Measurements from ENCODE around the gene ABHD17A.

The ABHD17A gene

DNA sequence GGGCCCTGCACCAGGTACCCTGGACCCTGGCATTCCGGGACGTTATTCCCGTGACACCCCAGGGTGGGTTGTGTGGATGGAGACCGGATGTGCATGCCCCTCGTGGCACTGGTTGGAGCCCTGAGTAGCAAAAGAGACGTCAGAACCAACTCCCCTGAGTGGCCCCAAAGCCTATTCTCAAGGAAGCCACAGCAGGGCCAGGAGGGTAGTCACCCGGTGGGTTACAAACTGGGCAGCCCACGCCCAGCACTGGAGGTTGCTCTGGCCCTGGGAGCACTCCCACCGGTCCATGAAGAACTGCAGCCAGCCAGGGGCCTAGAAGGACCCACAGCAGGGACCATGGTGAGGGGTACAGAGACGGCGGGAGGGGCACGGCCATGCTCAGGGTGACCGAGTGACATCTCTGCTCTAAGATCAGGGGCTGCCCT, 29.5 kb downstream of the ABHD17A start:
- TF ChIP-seq, protein P1, sequence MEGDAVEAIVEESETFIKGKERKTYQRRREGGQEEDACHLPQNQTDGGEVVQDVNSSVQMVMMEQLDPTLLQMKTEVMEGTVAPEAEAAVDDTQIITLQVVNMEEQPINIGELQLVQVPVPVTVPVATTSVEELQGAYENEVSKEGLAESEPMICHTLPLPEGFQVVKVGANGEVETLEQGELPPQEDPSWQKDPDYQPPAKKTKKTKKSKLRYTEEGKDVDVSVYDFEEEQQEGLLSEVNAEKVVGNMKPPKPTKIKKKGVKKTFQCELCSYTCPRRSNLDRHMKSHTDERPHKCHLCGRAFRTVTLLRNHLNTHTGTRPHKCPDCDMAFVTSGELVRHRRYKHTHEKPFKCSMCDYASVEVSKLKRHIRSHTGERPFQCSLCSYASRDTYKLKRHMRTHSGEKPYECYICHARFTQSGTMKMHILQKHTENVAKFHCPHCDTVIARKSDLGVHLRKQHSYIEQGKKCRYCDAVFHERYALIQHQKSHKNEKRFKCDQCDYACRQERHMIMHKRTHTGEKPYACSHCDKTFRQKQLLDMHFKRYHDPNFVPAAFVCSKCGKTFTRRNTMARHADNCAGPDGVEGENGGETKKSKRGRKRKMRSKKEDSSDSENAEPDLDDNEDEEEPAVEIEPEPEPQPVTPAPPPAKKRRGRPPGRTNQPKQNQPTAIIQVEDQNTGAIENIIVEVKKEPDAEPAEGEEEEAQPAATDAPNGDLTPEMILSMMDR (IDR thresholded peaks at IDR 0.05; ENCODE audit: extremely low read depth, insufficient read depth, missing control alignments) = no peak
- no peak for DNase-seq (ENCODE audit: low spot score)
- in situ Hi-C loops (cut with MboI; ENCODE audit: low pct_unique_long_range_greater_than_20kb, low sequenced_read_pairs, unreplicated experiment) = no loop called here

DNA sequence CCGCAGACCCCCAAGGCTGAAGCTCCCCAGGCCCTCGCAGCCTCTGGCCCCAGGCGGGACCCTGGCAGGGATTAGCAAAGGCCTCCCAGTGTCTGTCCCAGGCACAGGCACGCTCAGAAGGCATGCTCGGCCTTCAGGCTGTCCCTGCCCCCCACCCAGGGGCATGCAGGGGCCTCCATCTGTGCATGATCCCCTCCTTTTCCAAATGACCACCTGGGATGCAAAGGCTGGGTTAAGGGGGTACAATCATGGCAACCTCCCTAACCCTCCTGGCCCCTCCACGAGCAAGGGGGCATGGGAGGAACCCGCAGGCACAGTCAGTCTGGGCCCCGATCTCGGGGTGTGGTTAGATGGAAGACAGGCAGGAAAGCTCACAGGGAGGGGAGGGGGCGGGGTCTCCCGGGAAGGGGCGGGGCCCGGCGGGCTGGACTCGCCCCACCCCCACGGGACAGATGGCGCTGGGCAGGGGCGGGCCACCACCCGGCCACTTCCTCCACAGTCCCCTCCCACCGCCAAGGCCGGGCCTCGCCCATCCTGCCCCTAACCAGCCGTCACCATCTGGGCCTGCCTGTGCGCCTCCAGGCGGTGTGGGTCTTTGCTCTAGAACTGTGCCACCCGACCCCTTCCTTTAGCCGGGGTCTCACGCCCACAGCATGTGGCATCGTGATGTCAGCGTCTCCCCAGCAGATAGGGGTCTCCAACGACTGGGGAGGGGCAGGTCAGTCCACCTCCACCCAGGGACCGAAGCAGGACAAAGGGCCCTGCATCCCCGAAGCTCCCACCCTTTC, 30.1 kb downstream of the ABHD17A start:
- DNase-seq (ENCODE audit: low spot score) = peak; percentile 96
- in situ Hi-C loops (cut with MboI; ENCODE audit: low pct_unique_long_range_greater_than_20kb, low sequenced_read_pairs, unreplicated experiment) = no loop called here
- TF ChIP-seq, protein P1 (IDR thresholded peaks at IDR 0.05; ENCODE audit: extremely low read depth, insufficient read depth, missing control alignments) = no peak

DNA sequence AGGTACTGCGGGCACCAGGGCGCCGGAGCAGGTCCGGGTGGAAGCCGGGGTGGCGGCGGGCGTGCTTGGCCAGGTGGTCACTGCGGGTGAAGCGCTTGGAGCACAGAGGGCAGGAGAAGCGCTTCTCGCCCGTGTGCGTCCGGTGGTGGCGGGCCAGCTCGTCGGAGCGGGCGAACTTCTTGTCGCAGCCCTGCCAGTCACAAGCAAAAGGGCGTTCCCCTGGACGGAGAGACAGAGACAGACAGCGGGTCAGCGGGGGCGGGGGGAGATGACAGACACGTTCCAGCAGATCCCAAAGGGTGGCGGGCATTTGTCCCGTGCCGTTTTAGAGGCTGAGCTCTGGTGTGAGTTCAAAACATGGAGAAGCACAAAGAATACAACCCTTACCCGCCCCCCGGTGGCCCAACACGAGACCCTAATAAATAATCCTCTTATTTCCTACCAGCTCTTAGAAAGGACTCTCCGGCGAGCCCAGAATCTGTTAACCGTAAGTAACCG, 30.7 kb downstream of the ABHD17A start:
- TF ChIP-seq, protein P1 (IDR thresholded peaks at IDR 0.05; ENCODE audit: extremely low read depth, insufficient read depth, missing control alignments) = no peak
- in situ Hi-C loops (cut with MboI; ENCODE audit: low pct_unique_long_range_greater_than_20kb, low sequenced_read_pairs, unreplicated experiment) = no loop called here
- DNase-seq (ENCODE audit: low spot score) = no peak

DNA sequence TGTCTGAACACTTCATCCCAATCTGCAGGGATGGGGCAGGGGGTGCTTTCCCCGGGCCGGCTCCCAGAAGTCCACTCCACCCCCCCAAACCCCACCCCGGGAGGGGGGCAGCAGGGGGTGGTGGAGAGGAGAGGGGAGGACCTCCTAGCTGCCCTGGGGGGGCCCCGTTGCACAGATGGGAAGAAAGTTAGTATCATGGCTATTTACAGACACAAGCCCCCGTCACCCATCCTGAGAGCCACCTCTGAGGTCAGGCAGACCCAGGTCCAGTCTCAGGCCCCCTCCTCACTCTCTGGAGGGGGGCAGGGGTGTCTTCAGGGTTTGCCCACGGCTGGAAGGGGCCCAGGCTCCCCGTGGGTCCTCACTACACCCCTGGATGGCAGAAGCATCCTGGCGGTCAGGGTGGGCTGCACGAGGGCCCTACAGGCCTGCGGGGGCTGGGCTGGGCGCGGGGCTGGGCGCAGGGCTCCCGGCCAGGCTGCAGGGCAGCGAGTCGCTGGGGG, 31.2 kb downstream of the ABHD17A start:
- TF ChIP-seq, protein P1 (IDR thresholded peaks at IDR 0.05; ENCODE audit: extremely low read depth, insufficient read depth, missing control alignments) = no peak
- no peak for DNase-seq (ENCODE audit: low spot score)
- in situ Hi-C loops (cut with MboI; ENCODE audit: low pct_unique_long_range_greater_than_20kb, low sequenced_read_pairs, unreplicated experiment) = no loop called here

DNA sequence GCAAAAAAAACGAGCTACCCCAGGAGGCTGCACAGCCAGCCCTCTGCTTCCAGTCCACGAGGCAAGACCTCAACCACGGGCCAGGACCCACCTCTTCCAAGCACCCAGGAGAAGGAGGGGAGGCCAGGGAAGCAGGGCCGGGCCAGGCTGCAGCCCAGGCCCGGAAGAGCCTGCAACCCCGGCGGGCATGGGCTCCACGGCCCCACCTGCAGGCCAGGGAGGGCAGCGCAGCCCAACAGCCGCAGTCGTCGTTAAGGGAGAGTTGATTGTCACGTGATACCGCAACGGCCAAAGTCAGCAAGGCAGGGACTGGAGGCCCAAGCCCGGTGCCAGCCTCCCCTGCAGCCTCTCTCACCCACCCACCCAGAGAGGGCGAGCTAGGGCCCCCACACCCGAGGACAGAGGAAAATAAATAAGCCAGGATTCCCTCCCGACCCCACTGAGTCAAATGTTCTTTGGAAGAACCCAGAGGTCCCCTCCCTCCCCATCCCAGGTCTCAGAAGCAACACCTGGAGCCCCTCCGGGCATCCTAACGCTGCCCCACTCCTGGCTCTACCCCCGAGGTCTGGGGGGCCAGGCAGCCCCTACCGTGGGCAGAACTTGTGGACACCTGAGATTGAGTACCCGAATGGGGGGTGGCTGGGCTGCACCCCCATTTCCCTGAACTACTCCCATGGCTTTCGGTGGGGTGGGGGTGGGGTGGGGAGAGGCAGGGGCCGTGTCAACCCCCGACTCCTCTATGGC, 31.8 kb downstream of the ABHD17A start:
- in situ Hi-C loops (cut with MboI; ENCODE audit: low pct_unique_long_range_greater_than_20kb, low sequenced_read_pairs, unreplicated experiment) = no loop called here
- TF ChIP-seq, protein P1 (IDR thresholded peaks at IDR 0.05; ENCODE audit: extremely low read depth, insufficient read depth, missing control alignments) = peak; percentile 97
- DNase-seq (ENCODE audit: low spot score) = peak; percentile 92

DNA sequence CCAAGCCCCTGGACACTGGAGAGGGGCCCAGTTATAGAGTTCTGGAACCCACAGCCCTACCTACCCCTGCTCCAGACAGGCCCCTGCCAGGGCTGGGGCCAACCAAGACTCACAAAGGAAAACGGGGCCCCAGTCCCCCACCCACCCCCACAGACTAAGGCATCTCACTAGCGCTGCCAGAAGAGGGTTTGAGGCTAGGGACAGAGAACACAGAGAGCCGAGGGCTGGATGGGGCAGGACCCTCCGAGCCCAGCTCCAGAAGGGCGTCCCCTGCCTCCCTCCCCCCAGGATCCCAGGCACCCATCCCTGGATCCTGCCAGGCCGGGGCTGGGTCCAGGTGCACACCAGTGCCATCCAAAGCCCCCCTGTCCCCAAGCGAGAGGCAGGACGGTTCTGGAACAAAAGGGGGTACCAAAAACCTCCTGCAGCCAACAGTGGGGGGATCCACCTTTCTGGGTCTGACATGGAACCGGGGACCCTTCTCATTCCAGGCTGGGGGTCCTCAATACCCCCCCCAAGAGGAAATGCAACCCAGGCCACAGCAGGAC, 32.6 kb downstream of the ABHD17A start:
- TF ChIP-seq, protein P1 (IDR thresholded peaks at IDR 0.05; ENCODE audit: extremely low read depth, insufficient read depth, missing control alignments) = no peak
- in situ Hi-C loops (cut with MboI; ENCODE audit: low pct_unique_long_range_greater_than_20kb, low sequenced_read_pairs, unreplicated experiment) = no loop called here

More for the DNA sequence above, 32.6 kb downstream of the ABHD17A start:
- no peak for DNase-seq (ENCODE audit: low spot score)

Measured in GM13977 (cell line).